Mammary epithelial cell (primary cell): ENCODE measurements around the gene PTGDS.

Experiments used
- EZH2 ChIP-seq: IDR thresholded peaks from 2 replicates; pipeline ENCODE4 v1.6.1; 2012; ENCODE audit warnings: low read length, inconsistent platforms, borderline replicate concordance
- TF ChIP-seq, protein P1 (sequence below), 2 donors: IDR thresholded peaks in 1 of 2; conservative IDR thresholded peaks in 1 of 2; 2 replicates each; pipeline ENCODE4 v1.5.1; 2011 to 2012; ENCODE audit warnings: inconsistent platforms in 2 of 2, low read length in 2 of 2, mild to moderate bottlenecking in 2 of 2, control low read depth in 1 of 2, low read depth in 1 of 2; ENCODE audit not compliant: insufficient read depth in 1 of 2; ENCODE audit errors: extremely low read depth in 1 of 2

DNA sequence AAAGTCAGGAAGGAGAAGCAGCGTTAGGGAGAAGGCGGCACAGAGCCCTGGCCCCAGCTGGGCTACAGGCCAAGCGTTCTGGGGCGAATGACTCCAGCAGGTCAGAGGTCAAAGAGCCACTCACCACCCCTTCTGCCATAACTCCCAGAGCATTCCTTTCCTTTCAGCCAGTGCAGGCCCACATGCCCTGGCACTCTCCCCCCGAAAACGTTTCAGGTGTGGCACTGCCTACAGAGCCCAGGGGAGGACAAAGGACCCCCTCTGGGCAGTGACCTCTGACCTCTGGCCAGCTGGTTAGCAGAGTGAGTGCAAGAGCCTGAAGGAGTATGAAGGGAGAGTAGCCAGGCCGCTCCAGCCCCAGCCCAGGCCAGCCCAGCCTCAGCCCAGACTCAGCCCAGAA lies 45.9 kb downstream of the PTGDS start:
- TF ChIP-seq, protein P1, sequence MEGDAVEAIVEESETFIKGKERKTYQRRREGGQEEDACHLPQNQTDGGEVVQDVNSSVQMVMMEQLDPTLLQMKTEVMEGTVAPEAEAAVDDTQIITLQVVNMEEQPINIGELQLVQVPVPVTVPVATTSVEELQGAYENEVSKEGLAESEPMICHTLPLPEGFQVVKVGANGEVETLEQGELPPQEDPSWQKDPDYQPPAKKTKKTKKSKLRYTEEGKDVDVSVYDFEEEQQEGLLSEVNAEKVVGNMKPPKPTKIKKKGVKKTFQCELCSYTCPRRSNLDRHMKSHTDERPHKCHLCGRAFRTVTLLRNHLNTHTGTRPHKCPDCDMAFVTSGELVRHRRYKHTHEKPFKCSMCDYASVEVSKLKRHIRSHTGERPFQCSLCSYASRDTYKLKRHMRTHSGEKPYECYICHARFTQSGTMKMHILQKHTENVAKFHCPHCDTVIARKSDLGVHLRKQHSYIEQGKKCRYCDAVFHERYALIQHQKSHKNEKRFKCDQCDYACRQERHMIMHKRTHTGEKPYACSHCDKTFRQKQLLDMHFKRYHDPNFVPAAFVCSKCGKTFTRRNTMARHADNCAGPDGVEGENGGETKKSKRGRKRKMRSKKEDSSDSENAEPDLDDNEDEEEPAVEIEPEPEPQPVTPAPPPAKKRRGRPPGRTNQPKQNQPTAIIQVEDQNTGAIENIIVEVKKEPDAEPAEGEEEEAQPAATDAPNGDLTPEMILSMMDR (conservative IDR thresholded peaks at IDR 0.05 in 1 of 2, IDR thresholded peaks at IDR 0.05 in 1 of 2; ENCODE audit: extremely low read depth in 1 of 2, insufficient read depth in 1 of 2, low read depth in 1 of 2, low read length in 2 of 2): no peak
- TF ChIP-seq EZH2: no peak
